HepG2 (cell line): Measurements from ENCODE around the gene REC114. TPM values are rescaled to one million over a fixed set of nuclear protein-coding genes. Genes with fewer than 3 reads are reported as not detected.

Experiments used
- ATAC-seq: fragments of 200-7000 bp; cut with Tn5 transposase; 3 replicates; pipeline ENCODE4 v1.9.1; 2020; ENCODE audit warnings: mild to moderate bottlenecking, moderate library complexity
- BruUV-seq: library from RNA; stranded (reverse); fragments of 400-500 nt; replicated peaks from 2 replicates; lab custom pipeline; 2021; lab: Mats Ljungman, UMichigan
- CTCF ChIA-PET: fragments of 300-600 bp; formaldehyde crosslinking; extraction: SDS; loops from one replicate; lab custom pipeline; 2021; ENCODE audit warnings: low total read pairs, inconsistent platforms, low intra/inter-chr PET ratio; lab: Yijun Ruan, JAX
- POLR2A ChIA-PET: fragments of 350-600 bp; sonication (Branson Sonifier 250); formaldehyde crosslinking; loops from one replicate; lab custom pipeline; 2020; ENCODE audit warnings: antibody characterized with exemption, inconsistent platforms; lab: Yijun Ruan, JAX
- DNase-seq: peaks from one replicate; pipeline ENCODE4 v3.0.0-alpha.2; 2015; ENCODE audit warnings: low spot score
- FAIRE-seq: peaks from 3 replicates; lab custom pipeline; 2011; peaks lifted over from hg19 to GRCh38; lab: Jason Lieb, UNC
- H2AFZ ChIP-seq: one replicate; pipeline ENCODE4 v1.6.1; 2011; ENCODE audit warnings: low read length, inconsistent platforms
- H3K27ac ChIP-seq: fragments of 300-600 bp; 3 replicates; pipeline ENCODE4 v1.8.0; 2011; ENCODE audit warnings: mixed run types, mild to moderate bottlenecking, mixed read lengths, low read length, inconsistent platforms; ENCODE audit not compliant: insufficient read depth; ENCODE audit errors: extremely low read length
- H3K27me3 ChIP-seq, 2 experiments: fragments of 200-600 bp in 1 of 2; 2 replicates in 1 of 2; 3 replicates in 1 of 2; pipeline versions ENCODE4 v1.6.0 to v1.8.0; 2011; ENCODE audit warnings: low read length in 2 of 2, mild to moderate bottlenecking in 2 of 2, moderate library complexity in 2 of 2, inconsistent platforms in 1 of 2; ENCODE audit not compliant: insufficient read depth in 2 of 2, control insufficient read depth in 1 of 2
- H3K36me3 ChIP-seq, 2 experiments: fragments of 200-600 bp in 1 of 2; replicated peaks in 1 of 2; 2 replicates in 1 of 2; 3 replicates in 1 of 2; pipeline versions ENCODE4 v1.5.1 to v1.8.0; 2011; ENCODE audit warnings: low read length in 2 of 2, inconsistent platforms in 1 of 2; ENCODE audit not compliant: insufficient read depth in 2 of 2, control insufficient read depth in 1 of 2
- H3K4me1 ChIP-seq: 2 replicates; pipeline ENCODE4 v1.5.1; 2012; ENCODE audit warnings: low read length, inconsistent platforms; ENCODE audit not compliant: insufficient read depth
- H3K4me2 ChIP-seq: 2 replicates; pipeline ENCODE4 v1.6.0; 2011; ENCODE audit warnings: low read depth, low read length, inconsistent platforms
- H3K4me3 ChIP-seq, 3 experiments: fragments of 200-600 bp in 1 of 3; sonication (generic), shearing (Covaris generic) in 1 of 3; replicated peaks in 1 of 3; 2 replicates each; pipeline ENCODE4 v1.5.1; 2011 to 2016; ENCODE audit warnings: low read length in 3 of 3, inconsistent platforms in 2 of 3, low read depth in 2 of 3, mild to moderate bottlenecking in 2 of 3, control low read depth in 1 of 3, mixed read lengths in 1 of 3; ENCODE audit not compliant: insufficient read depth in 1 of 3
- H3K79me2 ChIP-seq: one replicate; pipeline ENCODE4 v1.6.1; 2011; ENCODE audit warnings: low read length, inconsistent platforms; ENCODE audit not compliant: insufficient read depth
- H3K9ac ChIP-seq: 2 replicates; pipeline ENCODE4 v1.6.0; 2011; ENCODE audit warnings: mild to moderate bottlenecking, low read depth, low read length, inconsistent platforms; ENCODE audit not compliant: insufficient read depth
- H3K9me3 ChIP-seq: 2 replicates; pipeline ENCODE4 v1.5.1; 2012; ENCODE audit warnings: mild to moderate bottlenecking, low read length
- H4K20me1 ChIP-seq: 2 replicates; pipeline ENCODE4 v1.6.0; 2011; ENCODE audit warnings: inconsistent platforms, mild to moderate bottlenecking, low read length, moderate library complexity; ENCODE audit not compliant: insufficient read depth
- HNRNPUL1 ChIP-seq: fragments of 200-400 bp; formaldehyde crosslinking; IDR thresholded peaks from 2 replicates; pipeline ENCODE4 v1.6.1; 2017; ENCODE audit warnings: low read depth, mild to moderate bottlenecking, low read length, moderate library complexity
- IKZF4 ChIP-seq: sonication (generic); formaldehyde crosslinking; IDR thresholded peaks from 2 replicates; pipeline ENCODE4 v1.5.1; 2020; ENCODE audit warnings: borderline replicate concordance, mild to moderate bottlenecking, low read depth, missing genetic modification reagents; ENCODE audit errors: not compliant biosample characterization
- KLF11 ChIP-seq: IDR thresholded peaks from 2 replicates; pipeline ENCODE4 v1.6.1; 2016; ENCODE audit warnings: missing compliant biosample characterization
- KMT2A ChIP-seq: sonication (generic); formaldehyde crosslinking; IDR thresholded peaks from 2 replicates; pipeline ENCODE4 v1.4.0; 2020; ENCODE audit warnings: missing genetic modification reagents
- NRL ChIP-seq: sonication (generic); formaldehyde crosslinking; IDR thresholded peaks from 2 replicates; pipeline ENCODE4 v1.5.0; 2020; ENCODE audit warnings: missing genetic modification reagents, mild to moderate bottlenecking, moderate library complexity, borderline replicate concordance
- REPIN1 ChIP-seq: sonication (generic); formaldehyde crosslinking; IDR thresholded peaks from 2 replicates; pipeline ENCODE4 v1.8.0; 2022; ENCODE audit warnings: missing genetic modification reagents, low read depth, mild to moderate bottlenecking, borderline replicate concordance
- RXRA ChIP-seq: sonication (generic); formaldehyde crosslinking; IDR thresholded peaks from 2 replicates; pipeline ENCODE4 v1.5.1; 2020; ENCODE audit warnings: missing genetic modification reagents
- SOX6 ChIP-seq, 2 experiments: fragments of 450-650 bp in 1 of 2; sonication (generic) in 1 of 2; formaldehyde crosslinking in 1 of 2; IDR thresholded peaks; 2 replicates each; pipeline versions ENCODE4 v1.4.0 to v1.6.1; 2017 to 2020; ENCODE audit warnings: antibody characterized with exemption in 1 of 2, mild to moderate bottlenecking in 1 of 2, missing genetic modification reagents in 1 of 2
- TCF7L2 ChIP-seq: IDR thresholded peaks from 2 replicates; pipeline ENCODE4 v1.6.1; 2011; ENCODE audit warnings: mild to moderate bottlenecking, low read depth, low read length, moderate library complexity
- ZMAT5 ChIP-seq: sonication (generic); formaldehyde crosslinking; IDR thresholded peaks from 2 replicates; pipeline ENCODE4 v1.5.0; 2020; ENCODE audit warnings: mild to moderate bottlenecking, low read depth, missing genetic modification reagents, borderline replicate concordance
- ZNF251 ChIP-seq: sonication (generic); formaldehyde crosslinking; IDR thresholded peaks from 2 replicates; pipeline ENCODE4 v1.9.0; 2021; ENCODE audit warnings: mild to moderate bottlenecking, missing genetic modification reagents
- ZNF34 ChIP-seq: sonication (generic); formaldehyde crosslinking; IDR thresholded peaks from 2 replicates; pipeline ENCODE4 v1.4.0; 2020; ENCODE audit warnings: mild to moderate bottlenecking, missing genetic modification reagents, borderline replicate concordance
- ZNF430 ChIP-seq: sonication (generic); formaldehyde crosslinking; IDR thresholded peaks from 2 replicates; pipeline ENCODE4 v1.9.0; 2021; ENCODE audit warnings: mild to moderate bottlenecking, missing genetic modification reagents
- ZNF512 ChIP-seq: sonication (generic); formaldehyde crosslinking; IDR thresholded peaks from 2 replicates; pipeline ENCODE4 v1.4.0; 2020; ENCODE audit warnings: mild to moderate bottlenecking, missing genetic modification reagents
- ZNF543 ChIP-seq: sonication (generic); formaldehyde crosslinking; IDR thresholded peaks from 2 replicates; pipeline ENCODE4 v1.4.0; 2020; ENCODE audit warnings: mild to moderate bottlenecking, missing genetic modification reagents
- ZNF574 ChIP-seq: sonication (generic); formaldehyde crosslinking; IDR thresholded peaks from 2 replicates; pipeline ENCODE4 v1.4.0; 2020; ENCODE audit warnings: missing genetic modification reagents
- ZSCAN12 ChIP-seq: sonication (generic); formaldehyde crosslinking; IDR thresholded peaks from 2 replicates; pipeline ENCODE4 v1.9.0; 2021; ENCODE audit warnings: mild to moderate bottlenecking, missing genetic modification reagents
- WGBS: methylation state at CpG from one replicate; pipeline ENCODE4 v1.1.6; 2017; ENCODE audit warnings: low lambda C conversion rate; 5-methylcytosine and 5-hydroxymethylcytosine counted together
- in situ Hi-C: cut with HindIII; loops from 2 replicates; pipeline ENCODE4 v1.10.0; 2017; ENCODE audit warnings: low pct_unique_long_range_greater_than_20kb; ENCODE audit not compliant: extremely low pct_ligation_motif_present
- intact Hi-C: fragments of 100-400 bp; cut with micrococcal nuclease; formaldehyde crosslinking; loops from one replicate; pipeline ENCODE4 v1.10.0; 2022; ENCODE audit not compliant: unreplicated experiment
- polyA plus RNA-seq, 8 experiments: library from polyadenylated mRNA; depleted of rRNA in 3 of 8; stranded (reverse) in 7 of 8; unstranded in 1 of 8; fragments of >200 nt; fragmentation: Illumina TruSeq in 4 of 8; extraction: Trizol in 4 of 8; gene quantifications; 2 replicates each; pipeline versions ENCODE4 v1.2.1 to v1.2.3, GENCODE V29; 2011 to 2016; ENCODE audit warnings: low read depth in 4 of 8, missing spikeins in 1 of 8, mixed read lengths in 1 of 8; ENCODE audit not compliant: insufficient read depth in 1 of 8
- total RNA-seq, 5 experiments: library from RNA; depleted of rRNA; stranded (reverse); fragments of >200 nt; fragmentation: Illumina TruSeq; extraction: Trizol; gene quantifications; 2 replicates each; pipeline ENCODE4 v1.2.3, GENCODE V29; 2016; ENCODE audit warnings: low read depth in 1 of 5

REC114 gene
- total and polyA plus RNA-seq, 2 of the 13 experiments (the other 11 are each of a cell fraction or from before 2014, with no cell fraction given), result not detected

- FAIRE-seq, result no peak
- CTCF ChIA-PET, result no interaction called here
- Histone ChIP-seq H3K9ac (no peak overlapping the region), H3K9me3 (no peaks in the 10 kb centered on the region), H3K36me3 (no peaks in the 10 kb centered on the region), H3K27me3 (no peaks in the 10 kb centered on the region), H3K4me1 (no peaks in the 10 kb centered on the region), H3K4me2 (no peak overlapping the region), H3K79me2 (no peaks in the 10 kb centered on the region), H2AFZ (no peak overlapping the region), H3K27ac (no peak overlapping the region), H3K4me3 (no peak overlapping the region), H4K20me1 (no peaks in the 10 kb centered on the region)
- in situ Hi-C loops, result no loop called here
- POLR2A ChIA-PET, result no interaction called here
- DNase-seq, result no peak
- ATAC-seq, result no peak
- no TSS peak for BruUV-seq
- no peak for TF ChIP-seq SOX6 (IDR thresholded peaks at IDR 0.05)
- no peak for TF ChIP-seq SOX6 (CRISPR knock-in tag; IDR thresholded peaks at IDR 0.05)
- TF ChIP-seq KLF11 (CRISPR knock-in tag), result no peak
- no peak for TF ChIP-seq KMT2A
- no peak for TF ChIP-seq TCF7L2
- no peak for TF ChIP-seq ZMAT5 (CRISPR knock-in tag)
- no peak for TF ChIP-seq ZSCAN12
- no peak for TF ChIP-seq ZNF543 (CRISPR knock-in tag)
- TF ChIP-seq ZNF430 (CRISPR knock-in tag), result no peak
- TF ChIP-seq ZNF34, result no peak
- TF ChIP-seq NRL (CRISPR knock-in tag), result no peak
- no peak for TF ChIP-seq REPIN1
- TF ChIP-seq, all 625 proteins: peak for 0
- intact Hi-C loops, result no loop called here
Measured at GRCh38 chr15:73504885-73505284, 61.9 kb downstream of the REC114 start.

GRCh38 chr15:73515527-73515926 is 72.6 kb downstream of the REC114 start:
- no peak overlapping the region for H3K4me2 ChIP-seq
- in situ Hi-C loops, result no loop called here
- FAIRE-seq, result no peak
- POLR2A ChIA-PET, result no interaction called here
- no peak overlapping the region for H3K27ac ChIP-seq
- H3K4me3 ChIP-seq, result no peak overlapping the region
- H3K9me3 ChIP-seq, result no peaks in the 10 kb centered on the region
- H3K36me3 ChIP-seq, result no peaks in the 10 kb centered on the region
- H4K20me1 ChIP-seq, result no peaks in the 10 kb centered on the region
- BruUV-seq, result no TSS peak
- no peak for DNase-seq
- ATAC-seq, result no peak
- no peaks in the 10 kb centered on the region for H3K4me1 ChIP-seq
- H3K9ac ChIP-seq, result no peak overlapping the region
- 73% methylated on average over 1 of the region's 1 CpG for WGBS
- H3K79me2 ChIP-seq, result no peaks in the 10 kb centered on the region
- no peak overlapping the region for H2AFZ ChIP-seq
- intact Hi-C loops, result no loop called here
- H3K27me3 ChIP-seq, result no peaks in the 10 kb centered on the region; a peak in 1 of 5 replicates
- CTCF ChIA-PET, result no interaction called here
- no peak for TF ChIP-seq IKZF4 (CRISPR knock-in tag)
- TF ChIP-seq ZNF574 (CRISPR knock-in tag), result no peak
- TF ChIP-seq HNRNPUL1, result no peak
- TF ChIP-seq ZNF512, result no peak
- TF ChIP-seq RXRA (CRISPR knock-in tag), result no peak
- TF ChIP-seq ZNF251 (CRISPR knock-in tag), result no peak
